GM21528 (cell line): ENCODE measurements around the gene CBLN3.
"Not testable (repeated sequence)": the region's sequence is repeated elsewhere in the genome, so short reads cannot be mapped to it uniquely, and the experiment has no call there.

ENCODE experiments used
- ATAC-seq: cut with Tn5 transposase; IDR thresholded peaks from one replicate; pipeline ENCODE4 v1.9.1; 2021; ENCODE audit warnings: mild to moderate bottlenecking, moderate library complexity; ENCODE audit not compliant: unreplicated experiment, low FRiP score

Gene CBLN3

DNA sequence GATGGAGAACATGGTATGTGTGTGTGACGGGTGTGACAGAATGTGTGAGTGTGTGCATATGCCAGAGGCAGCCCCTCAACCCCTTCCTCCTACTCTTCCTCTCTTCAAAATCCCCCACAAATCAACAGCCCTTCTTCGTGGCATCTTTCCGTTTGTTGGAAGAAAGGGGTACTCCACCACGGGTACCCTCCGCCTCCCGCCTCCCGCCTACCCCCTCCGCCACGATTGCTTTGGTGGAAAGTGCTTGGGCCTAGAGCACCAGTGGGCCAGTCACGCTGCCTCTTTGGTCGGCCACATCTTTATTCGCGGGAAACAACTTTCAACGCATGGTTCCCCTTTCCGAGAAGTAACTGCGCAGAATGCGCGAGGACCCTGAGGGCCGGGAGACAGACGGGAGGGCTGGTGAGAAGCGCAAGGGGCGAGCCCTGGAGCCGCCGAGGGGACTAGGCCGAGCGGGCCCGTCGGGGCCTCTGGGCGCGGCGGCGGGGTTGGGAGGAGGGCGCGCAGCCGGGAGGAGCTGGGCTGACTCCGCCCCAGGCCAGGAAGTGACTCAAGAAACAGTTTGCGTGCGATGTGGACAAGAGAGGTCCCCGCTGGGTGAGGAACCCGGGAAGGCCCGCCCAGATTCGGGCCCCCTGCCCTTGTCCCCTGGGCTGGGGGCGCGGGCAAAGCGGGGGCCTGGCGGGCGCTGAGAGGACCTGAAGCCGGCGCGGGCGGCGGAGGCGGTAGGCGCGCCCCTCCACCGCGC, at the start of gene CBLN3, which contains the start of gene KHNYN:
Gene CBLN3 (minus strand): TSS at position 274 of the 748 bp plus-strand sequence. CDS start 614 bp downstream, outside the sequence.
Gene KHNYN (plus strand): TSS at position 560 of the 748 bp plus-strand sequence. CDS start 777 bp downstream, outside the sequence.
- peak; percentile 84 for ATAC-seq

GRCh38 chr14:24475261-24475660, 45.8 kb upstream of the CBLN3 start:
- no peak for ATAC-seq

DNA sequence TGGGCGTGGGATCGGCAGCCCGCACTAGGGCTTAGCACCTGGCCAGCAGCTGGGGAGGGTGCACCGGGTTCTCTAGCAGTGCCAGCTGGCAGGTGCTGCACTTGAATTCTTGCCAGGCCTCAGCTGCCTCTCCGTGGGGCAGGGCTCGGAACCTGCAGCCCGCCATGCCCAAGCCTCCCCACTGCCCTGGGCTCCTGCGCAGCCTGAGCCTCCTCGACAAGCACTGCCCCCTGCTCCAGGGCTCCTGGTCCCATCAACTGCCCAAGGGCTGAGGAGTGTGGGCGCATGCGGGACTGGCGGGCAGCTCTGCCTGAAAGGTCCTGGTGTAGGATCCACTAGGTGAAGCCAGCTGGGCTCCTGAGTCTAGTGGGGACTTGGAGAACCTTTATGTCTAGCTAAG, 43.7 kb upstream of the CBLN3 start:
- no peak for ATAC-seq

GRCh38 chr14:24470450-24470849, 41.0 kb upstream of the CBLN3 start:
- not testable (repeated sequence) for ATAC-seq

- ATAC-seq = no peak
Observed at GRCh38 chr14:24465805-24466204, 36.3 kb upstream of the CBLN3 start.

DNA sequence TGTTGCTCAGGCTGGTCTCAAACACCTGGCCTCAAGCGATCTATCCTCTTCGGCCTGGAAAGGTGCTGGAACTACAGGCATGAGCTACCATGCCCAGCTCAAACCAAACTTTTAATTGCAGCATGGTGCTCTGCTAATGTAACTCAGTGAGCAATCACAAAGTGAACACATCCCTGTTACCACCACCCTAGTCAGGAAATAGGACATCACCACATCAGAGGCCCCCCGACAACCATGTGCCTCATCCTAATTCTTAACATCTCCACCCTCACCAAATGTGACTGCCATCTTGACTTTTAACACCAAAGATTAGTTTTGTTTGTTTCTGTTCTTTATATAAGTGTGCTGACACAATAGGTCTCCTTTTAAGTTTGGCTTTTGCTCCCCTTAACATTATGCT, 35.9 kb upstream of the CBLN3 start:
- no peak for ATAC-seq

GRCh38 chr14:24463884-24464785, 34.7 kb upstream of the CBLN3 start:
- no peak for ATAC-seq

GRCh38 chr14:24463017-24463883, 33.8 kb upstream of the CBLN3 start:
- ATAC-seq = no peak

GRCh38 chr14:24461336-24461735, 31.9 kb upstream of the CBLN3 start:
- ATAC-seq = no peak

DNA sequence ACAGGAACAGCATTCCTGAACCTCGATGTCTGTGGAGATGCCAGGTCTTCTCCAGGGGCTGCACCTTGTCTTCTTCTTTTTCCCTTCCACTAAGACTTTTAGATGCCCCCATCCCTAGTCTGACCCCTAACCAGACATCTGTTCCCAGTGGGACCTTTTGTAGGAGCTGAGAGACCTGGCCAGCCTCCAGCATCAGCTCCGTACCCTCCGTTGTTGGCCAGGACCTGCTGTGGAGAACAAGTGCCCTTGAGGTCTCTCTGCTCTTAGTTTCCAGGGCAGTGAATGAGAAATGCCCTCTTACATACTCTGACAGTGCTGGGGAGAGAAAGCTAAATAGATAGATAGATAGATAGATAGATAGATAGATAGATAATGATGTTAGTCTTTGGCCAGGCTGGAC, 29.9 kb upstream of the CBLN3 start:
- ATAC-seq = no peak

GRCh38 chr14:24458736-24459135, 29.3 kb upstream of the CBLN3 start:
- no peak for ATAC-seq

DNA sequence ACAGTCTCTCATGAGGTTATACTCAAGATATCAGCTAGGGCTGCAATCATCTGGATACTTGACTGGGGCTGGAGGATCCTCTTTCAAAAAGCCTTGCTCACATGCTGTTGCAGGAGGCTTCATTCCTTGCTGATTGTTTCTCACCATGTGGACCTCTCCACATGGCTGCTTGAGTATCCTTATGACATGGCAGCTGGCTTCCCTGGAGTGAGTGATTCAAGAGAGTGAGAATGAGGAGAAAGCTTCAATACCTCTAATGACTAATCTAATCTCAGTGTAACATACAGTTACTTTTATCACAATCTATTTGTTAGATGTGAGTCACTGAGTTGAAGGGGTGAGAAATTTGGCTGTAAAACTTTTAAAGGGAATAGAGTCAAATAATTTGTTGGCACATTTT, 27.5 kb upstream of the CBLN3 start:
- ATAC-seq = no peak

DNA sequence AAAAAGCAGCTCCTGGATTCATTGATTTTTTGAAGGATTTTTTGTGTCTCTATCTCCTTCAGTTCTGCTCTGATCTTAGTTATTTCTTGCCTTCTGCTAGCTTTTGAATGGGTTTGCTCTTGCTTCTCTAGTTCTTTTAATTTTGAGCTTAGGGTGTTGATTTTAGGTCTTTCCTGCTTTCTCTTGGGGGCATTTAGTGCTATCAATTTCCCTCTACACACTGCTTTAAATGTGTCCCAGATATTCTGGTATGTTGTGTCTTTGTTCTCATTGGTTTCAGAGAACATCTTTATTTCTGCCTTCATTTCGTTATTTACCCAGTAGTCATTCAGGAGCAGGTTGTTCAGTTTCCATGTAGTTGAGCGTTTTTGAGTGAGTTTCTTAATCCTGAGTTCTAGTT, 21.4 kb upstream of the CBLN3 start:
- not testable (repeated sequence) for ATAC-seq

DNA sequence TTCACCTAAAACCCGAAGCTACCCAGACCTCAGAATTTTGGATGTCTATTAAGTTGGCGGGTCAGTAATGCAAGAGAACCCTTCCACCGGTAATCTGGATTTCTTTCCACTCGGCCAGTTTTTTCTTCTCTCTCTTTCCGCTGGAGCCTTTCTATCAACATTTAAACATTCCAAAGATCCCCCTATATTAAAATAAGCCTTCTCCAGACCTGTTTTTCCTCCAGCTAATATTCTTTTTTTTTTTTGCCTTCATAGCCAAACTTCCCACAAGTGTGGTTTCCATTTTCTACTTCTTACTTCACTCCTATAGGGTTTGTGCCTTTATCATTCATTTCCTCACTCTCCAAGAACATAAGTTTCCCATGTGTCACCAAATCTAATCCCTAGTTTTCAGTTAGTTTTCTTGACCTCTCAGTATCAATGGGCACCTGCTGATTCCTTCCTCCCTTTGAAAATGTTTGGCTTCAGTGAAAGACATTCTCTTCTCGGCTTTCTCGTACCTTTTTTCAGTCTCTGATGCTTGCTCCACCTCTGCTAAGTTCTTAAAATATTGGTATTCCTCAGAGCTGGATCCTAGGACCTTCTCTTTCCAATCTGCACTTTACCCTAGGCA, 13.7 kb upstream of the CBLN3 start:
- ATAC-seq = no peak

- ATAC-seq = peak; percentile 93
Observed at GRCh38 chr14:24442240-24443052, 13.0 kb upstream of the CBLN3 start, which contains the start of gene SDR39U1. Gene SDR39U1 (minus strand): TSS chr14:24442776. CDS start chr14:24442769, 7 bp downstream.

DNA sequence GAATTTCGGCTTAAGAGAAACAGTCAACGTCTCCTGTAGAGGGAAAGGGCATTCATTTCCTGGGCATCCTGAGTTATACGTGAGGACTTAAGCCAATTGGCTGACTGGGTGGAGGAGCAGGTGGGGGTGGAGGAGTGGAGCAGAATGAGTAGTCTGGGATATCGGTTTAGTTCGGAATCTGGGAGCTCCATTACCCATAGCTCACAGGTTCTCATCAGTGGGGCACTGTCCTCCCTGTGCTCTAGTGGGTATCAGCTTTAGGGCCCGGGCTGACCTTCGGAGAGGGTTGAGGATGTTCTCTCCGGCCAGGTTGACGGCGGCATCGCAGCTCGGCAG, 12.4 kb upstream of the CBLN3 start:
- no peak for ATAC-seq

- no peak for ATAC-seq
Observed at GRCh38 chr14:24441485-24441884, 12.0 kb upstream of the CBLN3 start.

DNA sequence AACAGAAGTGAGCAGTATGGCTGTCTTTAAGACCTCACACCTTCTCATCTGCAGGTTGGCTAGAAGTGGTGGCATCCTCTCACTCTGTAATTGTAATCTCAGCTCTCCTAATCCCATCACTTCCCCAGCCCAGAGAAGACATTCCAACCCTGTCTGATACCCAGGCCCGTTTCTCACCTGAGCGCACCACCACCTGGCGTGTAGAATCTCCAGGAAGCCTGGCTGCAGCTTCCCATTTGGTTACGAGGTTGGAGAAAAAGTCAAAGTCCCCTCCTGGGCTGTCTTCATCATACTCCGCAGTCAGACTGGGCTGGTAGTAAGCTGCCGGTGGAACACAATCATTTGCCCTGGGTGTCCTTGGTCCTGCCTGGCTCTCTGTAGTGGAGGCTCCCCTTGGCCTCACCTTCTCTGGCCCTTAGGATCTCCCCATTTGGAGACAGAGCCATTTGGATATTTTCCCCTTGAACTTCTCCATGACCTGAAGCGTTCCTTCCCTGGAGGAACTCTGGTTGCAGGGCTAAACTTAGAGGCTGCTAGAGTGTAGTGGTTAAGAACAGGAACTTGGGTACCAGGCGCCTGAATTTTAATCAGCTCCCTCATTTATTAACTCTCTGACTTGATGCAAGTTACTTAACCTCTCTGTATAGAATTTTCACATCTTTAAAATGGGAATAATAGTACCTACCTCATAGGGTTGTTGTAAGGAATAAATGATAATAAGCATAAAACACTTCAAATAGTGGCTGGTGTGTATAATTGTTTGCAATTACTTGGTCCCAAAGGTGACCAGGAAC, 11.3 kb upstream of the CBLN3 start:
- no peak for ATAC-seq
